SKM-1 (cell line): ENCODE data around the gene FBXO38.
"Not testable (repeated sequence)": the region's sequence is repeated elsewhere in the genome, so short reads cannot be mapped to it uniquely, and the experiment has no call there.

Experiments used
- DNase-seq: peaks from one replicate; lab custom pipeline; 2025; ENCODE audit not compliant: unreplicated experiment; lab: John Stamatoyannopoulos, UW

The FBXO38 gene

DNA sequence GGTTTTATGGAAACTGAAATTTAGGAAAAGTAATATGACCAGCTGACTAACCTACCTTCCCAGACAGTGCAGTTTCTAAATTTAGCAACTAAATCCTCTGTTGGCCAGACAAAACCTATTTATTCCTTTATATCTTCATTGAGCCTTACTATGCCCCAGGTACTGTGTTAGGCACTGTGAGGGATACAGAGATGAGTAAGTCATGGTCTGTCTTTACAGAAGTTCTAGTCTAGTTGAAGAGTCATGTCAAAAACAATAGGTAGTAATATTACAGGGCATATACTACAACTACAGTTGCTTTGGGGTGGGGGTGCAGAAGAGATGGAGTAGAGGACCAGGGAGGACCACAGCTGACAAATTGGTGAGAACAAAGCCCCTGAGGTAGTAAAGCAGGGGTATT, 42.8 kb downstream of the FBXO38 start:
- no peak for DNase-seq

DNA sequence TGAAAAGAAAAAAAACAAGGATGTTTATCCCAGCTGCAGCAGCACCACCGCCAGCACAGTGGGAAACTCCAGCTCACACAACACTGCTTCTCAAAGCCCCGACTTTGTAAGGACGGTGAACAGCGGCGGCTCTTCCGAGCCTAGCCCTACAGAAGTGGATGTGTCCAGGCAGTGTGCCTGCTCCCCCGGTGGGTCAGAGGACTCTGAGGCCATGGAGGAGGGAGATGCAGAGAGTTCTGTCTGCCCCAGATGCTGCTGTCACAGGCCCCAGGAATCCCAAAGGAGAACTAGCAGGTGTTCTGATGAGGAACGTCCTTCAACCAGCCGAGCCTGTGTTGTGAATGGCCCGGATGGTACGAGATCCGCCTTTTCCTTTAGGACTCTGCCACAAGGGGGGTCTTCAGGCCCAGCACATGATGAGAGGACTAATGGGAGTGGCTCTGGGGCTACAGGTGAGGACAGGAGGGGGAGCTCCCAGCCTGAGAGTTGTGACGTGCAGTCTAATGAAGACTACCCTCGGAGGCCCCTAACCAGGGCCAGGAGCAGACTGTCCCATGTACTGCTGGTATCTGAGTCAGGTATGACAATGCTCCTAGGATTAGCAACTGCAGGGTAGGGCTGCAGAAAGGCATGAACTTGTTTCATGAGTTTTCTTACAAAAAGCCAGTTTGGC, 43.7 kb downstream of the FBXO38 start:
- no peak for DNase-seq

DNA sequence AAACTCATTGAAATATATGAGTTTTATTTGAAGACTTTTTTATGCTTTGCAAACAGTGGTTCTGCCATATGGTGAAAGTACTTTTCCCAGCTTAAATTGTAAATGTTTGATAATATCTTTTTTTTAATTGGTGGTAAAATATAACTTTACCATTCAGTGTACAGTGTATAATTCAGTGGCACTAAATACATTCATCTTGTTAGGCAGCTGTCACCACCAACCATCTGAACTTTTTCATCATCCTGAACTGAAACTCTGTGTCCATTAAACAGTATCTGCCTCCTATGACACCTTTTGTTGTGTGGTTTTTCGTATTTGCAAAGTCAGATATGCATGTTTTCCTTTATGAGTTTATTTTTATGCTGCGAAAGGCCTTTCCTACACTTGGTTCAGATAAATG, 45.1 kb downstream of the FBXO38 start:
- DNase-seq = no peak

DNA sequence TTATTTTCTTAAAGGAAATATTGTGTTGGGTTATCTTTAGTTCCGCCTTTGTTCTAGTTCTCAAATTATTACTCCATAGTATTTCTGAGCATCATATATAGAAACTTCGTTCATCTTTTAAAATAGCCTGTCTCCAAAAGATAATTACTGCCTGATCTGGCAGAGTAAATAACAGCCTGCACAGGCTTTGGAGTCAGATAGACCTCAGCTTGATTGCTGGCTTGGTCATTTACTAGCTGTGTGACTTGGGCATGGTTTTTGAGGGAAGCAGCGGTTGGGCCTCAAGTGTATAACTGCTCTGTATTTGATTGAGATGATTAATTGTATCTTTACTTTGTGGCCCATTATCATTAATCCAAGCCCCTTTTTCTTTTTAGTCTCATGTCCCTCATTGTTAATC, 50.1 kb downstream of the FBXO38 start:
- DNase-seq = no peak

DNA sequence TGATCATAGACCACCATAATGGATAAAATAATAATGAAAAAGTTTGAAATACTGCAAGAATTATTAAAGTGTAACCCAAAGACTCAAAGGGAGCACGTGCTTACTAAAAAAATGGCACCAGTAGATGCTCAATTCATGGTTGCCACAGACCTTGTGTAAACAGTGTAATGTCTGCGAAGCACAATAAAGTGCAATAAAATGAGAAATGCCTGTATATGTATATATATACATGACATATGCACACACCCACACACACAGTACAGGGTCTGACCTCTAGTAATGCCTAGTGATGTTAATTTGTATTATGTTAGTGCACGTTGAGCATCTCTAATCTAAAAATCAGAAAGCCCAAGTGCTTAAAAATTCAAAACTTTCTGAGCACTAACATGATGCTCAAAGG, 52.3 kb downstream of the FBXO38 start:
- no peak for DNase-seq

DNA sequence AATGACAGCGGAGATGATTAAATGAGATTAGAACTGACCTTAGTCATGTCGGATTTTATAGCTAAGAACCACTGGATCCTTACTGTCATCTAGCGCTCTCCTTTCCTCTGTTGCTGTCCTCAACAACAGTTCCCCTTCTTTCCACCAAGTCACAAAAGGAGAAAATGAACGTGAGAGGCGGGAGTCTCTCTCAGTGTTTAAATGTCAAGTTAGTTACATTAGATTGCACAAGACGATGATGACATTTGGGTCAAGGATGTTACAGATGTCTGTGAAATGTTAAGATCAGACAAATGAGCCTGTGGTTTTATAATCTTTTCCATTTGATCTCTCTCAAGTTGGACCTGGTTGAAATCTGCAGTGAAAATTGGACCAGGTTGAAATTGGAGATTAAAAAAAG, 53.5 kb downstream of the FBXO38 start:
- no peak for DNase-seq

GRCh38 chr5:148438933-148439332, 55.2 kb downstream of the FBXO38 start:
- no peak for DNase-seq

- no peak for DNase-seq
Measured at GRCh38 chr5:148443241-148443640, 59.5 kb downstream of the FBXO38 start.

- DNase-seq = peak; percentile 44
Measured at GRCh38 chr5:148443998-148444397, 60.2 kb downstream of the FBXO38 start.

- no peak for DNase-seq
Measured at GRCh38 chr5:148445578-148445977, 61.8 kb downstream of the FBXO38 start.

GRCh38 chr5:148446611-148447010, 62.9 kb downstream of the FBXO38 start:
- no peak for DNase-seq

GRCh38 chr5:148452499-148453193, 68.9 kb downstream of the FBXO38 start:
- no peak for DNase-seq

DNA sequence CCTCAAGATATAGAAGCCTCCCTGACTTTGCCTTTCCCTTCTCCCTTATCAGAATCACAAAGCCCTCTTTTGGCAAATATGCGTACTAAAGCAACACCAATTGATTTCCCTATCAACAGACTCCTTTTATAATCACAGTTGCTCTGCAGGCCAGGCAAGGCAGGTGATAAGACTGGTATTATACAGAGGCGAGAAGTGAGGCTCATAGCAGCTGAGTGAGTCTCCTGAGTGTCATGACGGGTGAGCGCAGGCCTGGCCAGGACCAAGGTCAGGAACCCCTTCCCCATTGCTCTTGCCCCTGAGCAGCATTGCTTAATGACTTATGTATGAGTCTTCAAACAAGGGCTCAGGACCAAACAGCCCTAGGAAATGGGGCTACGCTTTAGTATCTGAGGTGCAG, 70.8 kb downstream of the FBXO38 start:
- DNase-seq = no peak

GRCh38 chr5:148455185-148455584, 71.4 kb downstream of the FBXO38 start:
- no peak for DNase-seq

DNA sequence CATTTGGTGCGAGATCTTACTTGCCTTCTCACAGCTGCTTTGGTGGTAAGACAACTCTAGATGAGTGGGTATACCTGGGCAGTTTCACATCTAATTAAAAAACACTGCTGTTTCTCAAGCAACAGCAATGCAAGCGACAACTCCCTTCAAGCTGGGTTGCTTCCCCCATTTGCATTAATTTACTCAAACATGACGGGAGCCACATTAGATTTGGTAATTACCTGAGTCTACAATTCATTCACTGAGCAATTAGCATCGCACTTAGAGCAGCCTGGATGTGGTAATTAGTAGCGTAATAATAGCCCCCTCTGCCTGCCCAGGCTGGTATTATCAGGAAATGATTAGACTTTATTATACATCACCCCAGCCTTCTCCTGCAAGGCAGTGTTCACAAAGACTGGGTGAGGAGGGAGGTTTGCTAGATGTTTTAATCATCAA, 73.4 kb downstream of the FBXO38 start:
- no peak for DNase-seq

GRCh38 chr5:148458036-148458888, 74.5 kb downstream of the FBXO38 start:
- no peak for DNase-seq

DNA sequence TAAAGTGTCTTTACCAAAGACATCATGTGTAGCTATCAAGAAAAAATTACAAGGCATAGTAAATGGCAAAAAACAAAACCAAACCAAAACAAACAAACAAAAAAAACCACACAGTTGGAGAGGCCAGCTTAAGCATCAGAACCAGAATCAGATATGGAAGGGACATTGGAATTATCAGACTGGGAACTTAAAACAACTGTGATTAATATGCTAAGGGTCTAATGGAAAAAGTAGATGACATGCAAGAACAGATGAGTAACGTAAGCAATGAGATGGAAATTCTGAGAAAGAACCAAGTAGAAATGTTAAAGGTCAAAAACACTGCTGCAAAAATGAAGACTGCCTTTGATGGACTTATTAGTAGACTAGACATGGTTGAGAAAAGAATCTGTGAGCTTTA, 75.9 kb downstream of the FBXO38 start:
- no peak for DNase-seq

DNA sequence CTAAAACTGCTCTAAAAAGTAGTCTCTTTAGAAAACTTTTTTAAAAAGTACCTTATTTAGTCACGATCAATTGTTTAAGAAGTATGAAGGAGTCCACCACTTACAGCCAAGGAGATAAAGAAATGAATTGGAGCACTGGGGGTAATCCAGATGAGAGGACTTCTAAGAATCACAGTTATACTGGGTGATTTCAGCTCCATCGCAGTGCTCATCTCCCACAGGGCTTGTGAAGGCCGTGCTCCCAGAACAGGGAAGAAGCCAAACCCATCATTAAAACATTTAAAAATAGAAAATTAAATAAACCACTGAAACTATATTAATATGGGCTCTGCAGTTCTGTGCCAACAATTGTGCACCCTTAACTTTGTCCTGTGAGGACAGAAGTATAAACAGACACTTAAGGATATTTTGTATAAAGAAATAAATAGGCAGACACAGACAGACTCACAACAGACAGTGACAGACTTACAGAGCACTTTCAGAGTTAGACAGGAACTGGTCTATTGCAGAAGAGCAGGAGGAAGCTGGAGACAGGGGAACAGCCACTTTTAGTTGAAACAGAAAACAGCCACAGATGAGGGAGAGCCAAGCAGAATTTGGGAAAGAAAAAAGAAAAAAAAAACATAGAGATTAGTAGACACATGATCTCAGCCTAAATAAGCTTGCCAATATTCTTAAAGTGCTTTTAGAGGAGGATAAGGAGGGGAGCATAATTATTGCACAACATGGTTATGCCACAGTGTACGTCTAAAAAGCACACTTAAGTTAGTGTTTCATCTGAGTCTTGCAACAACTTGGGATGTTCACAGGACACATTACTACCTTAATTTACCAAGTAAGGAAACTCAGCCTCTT, 81.8 kb downstream of the FBXO38 start:
- DNase-seq = peak; percentile 55

GRCh38 chr5:148466236-148466580, 82.5 kb downstream of the FBXO38 start:
- DNase-seq = peak; percentile 38

DNA sequence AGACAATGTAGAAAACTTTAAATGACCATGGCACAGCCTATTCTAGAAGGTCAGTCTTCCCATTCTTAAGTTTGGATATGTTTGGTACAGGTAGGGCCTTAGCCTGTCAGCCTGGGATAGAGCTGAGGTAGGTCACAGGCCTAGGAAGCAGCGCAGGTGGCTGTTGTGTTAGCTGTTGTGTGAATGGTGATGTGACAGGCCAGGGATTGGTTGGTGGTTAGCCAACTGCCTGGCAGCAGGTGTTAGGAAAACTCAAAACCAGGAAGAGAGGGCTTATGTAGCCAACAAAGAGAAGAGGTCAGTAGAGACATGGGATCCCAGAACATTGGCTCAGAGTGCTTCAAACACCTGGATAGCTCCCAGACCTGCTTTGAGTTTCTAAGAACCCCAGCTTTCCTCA, 84.2 kb downstream of the FBXO38 start:
- no peak for DNase-seq

- DNase-seq = not testable (repeated sequence)
Measured at GRCh38 chr5:148468746-148469145, 85.0 kb downstream of the FBXO38 start.
